Transverse colon (tissue), 4 donors: ENCODE data around the gene DLG5. TPM values are rescaled to one million over a fixed set of nuclear protein-coding genes. Genes with fewer than 3 reads are reported as not detected.

Source experiments
- DNase-seq: peaks from one replicate; pipeline ENCODE4 v3.0.0-alpha.2; 2019
- H3K27ac ChIP-seq, 4 donors: fragments of 200-600 bp; sonication (generic); 2 replicates each; pipeline ENCODE4 v1.5.1; 2016 to 2018; ENCODE audit warnings: inconsistent platforms in 4 of 4
- H3K27me3 ChIP-seq: fragments of 200-600 bp; sonication (generic); 2 replicates; pipeline ENCODE4 v1.5.1; 2017; ENCODE audit warnings: inconsistent platforms
- H3K36me3 ChIP-seq, 4 donors: fragments of 200-600 bp; sonication (generic); 2 replicates each; pipeline ENCODE4 v1.5.1; 2017 to 2019; ENCODE audit warnings: inconsistent platforms in 4 of 4
- H3K4me1 ChIP-seq, 4 donors: fragments of 200-600 bp; sonication (generic); 2 replicates each; pipeline ENCODE4 v1.5.1; 2017 to 2020; ENCODE audit warnings: inconsistent platforms in 4 of 4
- H3K4me3 ChIP-seq, 4 donors: fragments of 200-600 bp; sonication (generic); 1 replicate in 1 of 4; 2 replicates in 3 of 4; pipeline versions ENCODE4 v1.5.1 to v1.6.1; 2017 to 2019; ENCODE audit warnings: inconsistent platforms in 4 of 4
- H3K9me3 ChIP-seq, 2 donors: fragments of 200-600 bp; sonication (generic); 2 replicates each; pipeline ENCODE4 v1.5.1; 2017 to 2019; ENCODE audit warnings: inconsistent platforms in 2 of 2
- EP300 ChIP-seq: sonication (generic); formaldehyde crosslinking; IDR thresholded peaks from one replicate; pipeline ENCODE4 v1.6.1; 2017; ENCODE audit warnings: antibody characterized with exemption, low read depth
- POLR2A ChIP-seq: fragments of 450-650 bp; IDR thresholded peaks from one replicate; pipeline ENCODE4 v1.6.1; 2016; ENCODE audit warnings: antibody characterized with exemption, mild to moderate bottlenecking, moderate library complexity
- POLR2AphosphoS5 ChIP-seq, 3 donors: sonication (generic); formaldehyde crosslinking; IDR thresholded peaks; one replicate each; pipeline ENCODE4 v1.6.1; 2016; ENCODE audit warnings: antibody characterized with exemption in 3 of 3
- WGBS, 2 donors: methylation state at CpG; one replicate each; pipeline ENCODE4 v1.1.5; 2018; ENCODE audit warnings: low coverage in 1 of 2; 5-methylcytosine and 5-hydroxymethylcytosine counted together
- in situ Hi-C, 4 donors: fragments of 200-750 bp; cut with MboI; loops; one replicate each; pipeline versions ENCODE4 v1.15.0 to v1.15.1; 2017; ENCODE audit warnings: low sequenced_read_pairs in 3 of 4, low pct_ligation_motif_present in 1 of 4, low pct_unique_long_range_greater_than_20kb in 1 of 4
- intact Hi-C: fragments of 100-400 bp; cut with DNase I; formaldehyde crosslinking; loops from one replicate; pipeline ENCODE4 v1.15.1; 2023; ENCODE audit warnings: low total_unique reads
- total RNA-seq, 4 donors: library from RNA; depleted of rRNA; stranded (reverse); fragments of >200 nt; gene quantifications; one replicate each; pipeline ENCODE4 v1.1.0, GENCODE V29; 2016
- TF ChIP-seq, protein P1 (sequence below), 5 experiments: fragments of 200-600 bp in 3 of 5; fragments of 450-650 bp in 2 of 5; sonication (generic) in 3 of 5; IDR thresholded peaks; 1 replicate in 2 of 5; 2 replicates in 3 of 5; pipeline ENCODE4 v1.5.1; 2016 to 2017; ENCODE audit warnings: antibody characterized with exemption in 5 of 5, inconsistent platforms in 3 of 5, mild to moderate bottlenecking in 2 of 5, moderate library complexity in 1 of 5

The DLG5 gene
- total RNA-seq, 4 donors from 2014 or later, result 31.4 to 90.1 (median 44.6) TPM

DNA sequence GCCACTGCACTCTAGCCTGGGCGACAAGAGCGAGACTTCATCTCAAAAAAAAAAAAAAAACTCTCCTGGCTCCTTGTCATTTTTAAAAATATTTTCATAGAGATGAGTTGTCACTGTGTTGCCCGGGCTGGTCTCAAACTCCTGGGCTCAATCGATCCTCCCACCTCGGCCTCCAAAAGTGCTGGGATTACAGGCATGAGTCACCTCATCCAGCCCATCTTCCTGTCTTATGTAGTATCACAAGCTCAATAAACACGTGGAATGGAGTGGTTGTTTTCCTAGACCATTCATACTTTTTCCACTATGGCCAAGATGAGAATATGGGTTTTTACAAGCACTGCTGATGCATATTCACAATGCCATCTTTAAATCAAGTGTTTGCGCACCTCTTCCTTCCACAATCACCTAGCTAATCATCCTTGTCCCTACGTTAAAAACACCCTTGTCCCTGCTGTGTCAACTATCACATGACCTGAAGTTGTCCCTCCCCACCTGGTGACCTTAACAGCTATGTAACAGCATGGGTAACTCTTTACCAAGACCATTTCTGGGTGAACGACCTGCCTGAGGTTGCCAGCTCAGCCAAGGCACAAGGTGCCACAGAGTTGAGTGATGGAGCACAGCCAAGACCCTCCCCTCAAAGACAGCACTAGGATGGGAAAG, 21.3 kb downstream of the DLG5 start:
- intact Hi-C loops (no loop called here), in situ Hi-C loops (no loop called here)
- H3K36me3 ChIP-seq, result no peaks in the 10 kb centered on the region
- no peaks in the 10 kb centered on the region for H3K9me3 ChIP-seq
- no peak overlapping the region for H3K27ac ChIP-seq
- no peak for DNase-seq
- H3K4me3 ChIP-seq, result no peak overlapping the region
- WGBS, 2 donors, result 66 to 78% methylated on average over 5 to 9 of the region's 9 CpGs
- H3K27me3 ChIP-seq, result no peaks in the 10 kb centered on the region
- peaks cover 12 to 30% (median 27%) of the 10 kb centered on the region in 4 donors for H3K4me1 ChIP-seq
- TF ChIP-seq, protein P1, sequence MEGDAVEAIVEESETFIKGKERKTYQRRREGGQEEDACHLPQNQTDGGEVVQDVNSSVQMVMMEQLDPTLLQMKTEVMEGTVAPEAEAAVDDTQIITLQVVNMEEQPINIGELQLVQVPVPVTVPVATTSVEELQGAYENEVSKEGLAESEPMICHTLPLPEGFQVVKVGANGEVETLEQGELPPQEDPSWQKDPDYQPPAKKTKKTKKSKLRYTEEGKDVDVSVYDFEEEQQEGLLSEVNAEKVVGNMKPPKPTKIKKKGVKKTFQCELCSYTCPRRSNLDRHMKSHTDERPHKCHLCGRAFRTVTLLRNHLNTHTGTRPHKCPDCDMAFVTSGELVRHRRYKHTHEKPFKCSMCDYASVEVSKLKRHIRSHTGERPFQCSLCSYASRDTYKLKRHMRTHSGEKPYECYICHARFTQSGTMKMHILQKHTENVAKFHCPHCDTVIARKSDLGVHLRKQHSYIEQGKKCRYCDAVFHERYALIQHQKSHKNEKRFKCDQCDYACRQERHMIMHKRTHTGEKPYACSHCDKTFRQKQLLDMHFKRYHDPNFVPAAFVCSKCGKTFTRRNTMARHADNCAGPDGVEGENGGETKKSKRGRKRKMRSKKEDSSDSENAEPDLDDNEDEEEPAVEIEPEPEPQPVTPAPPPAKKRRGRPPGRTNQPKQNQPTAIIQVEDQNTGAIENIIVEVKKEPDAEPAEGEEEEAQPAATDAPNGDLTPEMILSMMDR (IDR thresholded peaks at IDR 0.05), result no peak
- TF ChIP-seq POLR2AphosphoS5 (IDR thresholded peaks at IDR 0.05), result no peak
- TF ChIP-seq EP300, result no peak
- no peak for TF ChIP-seq POLR2A

DNA sequence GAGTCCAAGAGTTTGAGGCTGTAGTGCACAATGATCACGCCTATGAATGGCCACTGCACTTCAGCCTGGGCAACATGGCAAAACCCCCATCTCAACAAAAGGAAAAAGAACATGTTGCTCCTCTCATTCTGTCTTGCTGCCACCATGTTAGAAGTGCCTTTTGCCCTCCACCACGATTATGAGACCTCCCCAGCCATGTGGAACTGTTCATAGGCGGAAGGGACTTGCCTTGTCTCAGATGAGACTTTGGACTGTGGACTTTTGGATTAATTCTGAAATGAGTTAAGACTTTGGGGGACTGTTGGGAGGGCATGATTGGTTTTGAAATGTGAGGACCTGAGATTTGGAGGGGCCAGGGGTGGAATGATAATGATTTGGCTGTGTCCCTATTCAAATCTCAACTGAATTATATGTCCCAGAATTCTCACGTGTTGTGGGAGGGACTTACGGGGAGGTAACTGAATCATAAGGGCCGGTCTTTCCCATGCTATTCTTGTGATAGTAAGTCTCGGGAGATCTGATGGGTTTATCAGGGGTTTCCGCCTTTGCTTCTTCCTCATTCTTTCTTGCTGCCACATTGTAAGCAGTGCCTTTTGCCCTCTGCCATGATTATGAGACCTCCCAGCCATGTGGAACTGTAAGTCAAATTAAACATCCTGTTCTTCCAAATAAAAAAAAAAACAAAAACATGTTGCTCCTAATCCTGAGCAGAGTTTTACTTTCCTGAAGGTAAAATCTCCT, 22.3 kb downstream of the DLG5 start:
- Histone ChIP-seq H3K9me3 (no peaks in the 10 kb centered on the region), H3K4me3 (no peak overlapping the region), H3K4me1 (peaks cover 16 to 30% (median 27%) of the 10 kb centered on the region in 4 donors), H3K27ac (no peak overlapping the region), H3K27me3 (no peaks in the 10 kb centered on the region), H3K36me3 (no peaks in the 10 kb centered on the region)
- in situ Hi-C loops (no loop called here), intact Hi-C loops (no loop called here)
- DNase-seq, result no peak
- 82% methylated on average over 8 of the region's 8 CpGs; no CpG with 5 or more reads in 1 of the 2 donors for WGBS, 2 donors
- TF ChIP-seq EP300 (no peak), POLR2AphosphoS5 (IDR thresholded peaks at IDR 0.05) (no peak), POLR2A (no peak)
- TF ChIP-seq, protein P1 (IDR thresholded peaks at IDR 0.05), result no peak

DNA sequence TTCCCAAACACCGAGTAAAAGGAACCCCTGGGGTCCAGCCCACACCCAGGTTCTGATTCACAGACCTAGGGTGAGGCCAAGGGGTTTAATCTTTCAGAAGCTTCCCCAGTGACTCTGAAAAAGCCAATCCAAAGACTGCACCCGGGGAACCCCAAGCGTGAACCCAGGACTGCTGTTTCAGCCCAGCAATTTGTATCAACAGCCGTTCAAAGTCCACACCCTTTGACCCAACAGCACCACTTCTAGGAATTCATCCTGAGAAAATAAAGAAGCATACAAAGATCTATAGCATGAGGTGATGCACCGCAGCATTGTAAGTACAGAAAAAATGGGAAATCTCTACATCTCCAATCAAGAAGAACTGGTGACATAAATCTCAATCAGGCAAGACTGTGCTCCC, 24.4 kb downstream of the DLG5 start:
- Histone ChIP-seq H3K9me3 (no peaks in the 10 kb centered on the region), H3K4me1 (peaks cover 18 to 36% (median 33%) of the 10 kb centered on the region in 4 donors), H3K4me3 (no peak overlapping the region), H3K27ac (peak overlapping the region in 1 of 4 donors; percentile 20), H3K36me3 (no peaks in the 10 kb centered on the region), H3K27me3 (no peaks in the 10 kb centered on the region)
- no peak for DNase-seq
- intact Hi-C loops, result no loop called here
- in situ Hi-C loops, result no loop called here
- 75 to 78% methylated on average over 4 to 5 of the region's 5 CpGs for WGBS, 2 donors
- TF ChIP-seq EP300, result no peak
- no peak for TF ChIP-seq POLR2AphosphoS5 (IDR thresholded peaks at IDR 0.05)
- no peak for TF ChIP-seq POLR2A
- TF ChIP-seq, protein P1 (IDR thresholded peaks at IDR 0.05), result no peak

DNA sequence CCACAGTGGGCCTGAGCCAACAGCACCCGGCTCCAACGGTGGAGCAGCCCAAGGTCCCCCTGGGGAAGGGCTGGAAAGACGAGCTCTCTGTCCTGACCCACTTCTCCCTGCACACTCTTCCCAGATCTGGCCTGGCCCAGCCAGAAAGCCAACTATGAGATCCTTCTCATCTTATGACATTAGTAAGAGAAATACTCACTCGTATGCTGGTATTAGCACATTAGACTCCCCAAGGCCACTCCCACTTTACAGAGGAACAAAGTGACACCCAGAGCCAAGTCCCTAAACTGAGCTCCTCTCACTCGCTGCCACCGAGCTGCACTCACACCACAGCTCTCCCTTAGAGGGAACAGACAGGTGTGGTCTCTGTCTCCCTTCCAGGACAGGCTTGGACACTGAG, 24.8 kb downstream of the DLG5 start:
- Histone ChIP-seq H3K27me3 (no peaks in the 10 kb centered on the region), H3K4me3 (no peak overlapping the region), H3K36me3 (no peaks in the 10 kb centered on the region), H3K27ac (peak overlapping the region in 1 of 4 donors; percentile 20), H3K4me1 (peaks cover 18 to 36% (median 33%) of the 10 kb centered on the region in 4 donors), H3K9me3 (no peaks in the 10 kb centered on the region)
- DNase-seq, result no peak
- in situ Hi-C loops (no loop called here), intact Hi-C loops (no loop called here)
- 69% methylated on average over 6 of the region's 6 CpGs; no CpG with 5 or more reads in 1 of the 2 donors for WGBS, 2 donors
- TF ChIP-seq POLR2A, result no peak
- no peak for TF ChIP-seq EP300
- no peak for TF ChIP-seq POLR2AphosphoS5 (IDR thresholded peaks at IDR 0.05)
- TF ChIP-seq, protein P1 (IDR thresholded peaks at IDR 0.05), result no peak
